Activated T-cell treated with anti-CD3 and anti-CD28 coated beads, Interleukin-2, amount 50 U/mL, for 48 hours (primary cell): ENCODE results near the gene TMEM259.

Experiments used
- DNase-seq, 2 experiments: peaks; one replicate each; pipeline ENCODE4 v3.0.0-alpha.2; 2020

The TMEM259 gene

DNA sequence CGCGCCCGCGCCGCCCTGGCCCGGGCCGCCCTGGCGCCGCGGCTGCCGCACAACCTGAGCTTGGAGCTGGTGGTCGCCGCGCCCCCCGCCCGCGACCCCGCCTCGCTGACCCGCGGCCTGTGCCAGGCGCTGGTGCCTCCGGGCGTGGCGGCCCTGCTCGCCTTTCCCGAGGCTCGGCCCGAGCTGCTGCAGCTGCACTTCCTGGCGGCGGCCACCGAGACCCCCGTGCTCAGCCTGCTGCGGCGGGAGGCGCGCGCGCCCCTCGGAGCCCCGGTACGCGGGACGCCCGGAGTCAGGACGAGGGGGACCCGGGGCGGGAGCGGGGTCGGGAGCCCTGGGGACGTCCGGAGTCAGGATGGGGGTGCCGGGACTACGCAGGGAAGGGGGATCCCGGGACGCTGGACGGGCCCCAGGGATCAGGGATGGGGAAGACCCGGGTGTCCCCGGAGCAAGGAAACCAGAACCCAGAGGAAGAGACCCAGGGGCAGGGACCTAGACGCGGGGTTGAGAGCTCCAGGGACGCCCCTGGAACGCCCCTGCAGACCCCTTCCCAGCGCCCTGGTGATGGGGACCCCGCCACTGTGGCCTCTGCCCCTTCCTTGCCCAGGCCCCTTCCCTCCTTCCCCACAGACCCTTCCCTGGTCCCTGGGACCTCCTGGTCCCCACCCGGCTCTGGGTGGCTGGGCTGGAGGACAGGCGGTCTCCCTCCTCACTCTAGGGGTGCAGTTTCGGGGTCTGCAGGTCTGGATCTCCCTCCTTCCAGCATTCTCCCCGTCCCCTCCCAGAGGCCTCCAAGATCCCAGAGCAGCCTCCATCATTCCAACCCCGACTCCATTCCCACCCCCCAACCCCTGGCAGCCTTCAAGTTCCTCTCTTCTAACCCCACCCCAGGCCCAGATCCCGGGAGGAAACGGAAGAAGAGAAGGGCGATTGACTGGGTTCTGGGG is 20.1 kb downstream of the TMEM259 start:
- DNase-seq: no peak

DNA sequence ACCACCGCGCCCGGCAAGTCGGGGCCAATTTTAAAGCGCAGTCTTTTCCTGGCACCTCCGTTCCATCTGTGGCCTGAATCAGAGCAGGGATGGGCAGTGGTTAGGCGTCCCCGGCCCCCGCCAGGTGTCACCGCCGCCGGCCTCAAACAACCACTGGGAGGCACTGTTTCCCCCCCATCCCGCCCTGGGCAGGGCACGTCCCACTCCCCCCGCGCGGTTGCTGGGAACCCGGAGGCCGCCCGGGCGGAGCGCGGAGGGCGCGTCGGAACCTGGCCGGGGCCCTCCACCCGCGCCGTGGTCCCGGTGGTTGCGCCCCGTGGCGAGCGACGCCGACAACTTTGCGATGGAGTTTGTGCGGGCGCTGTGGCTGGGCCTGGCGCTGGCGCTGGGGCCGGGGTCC is 20.8 kb downstream of the TMEM259 start, which contains the start of gene GRIN3B:
Gene GRIN3B, plus strand, starts transcription at position 325 of the 400 bp plus-strand sequence. Its CDS starts 19 bp downstream, at position 344.
- DNase-seq: peak; percentile 80 to 86

DNA sequence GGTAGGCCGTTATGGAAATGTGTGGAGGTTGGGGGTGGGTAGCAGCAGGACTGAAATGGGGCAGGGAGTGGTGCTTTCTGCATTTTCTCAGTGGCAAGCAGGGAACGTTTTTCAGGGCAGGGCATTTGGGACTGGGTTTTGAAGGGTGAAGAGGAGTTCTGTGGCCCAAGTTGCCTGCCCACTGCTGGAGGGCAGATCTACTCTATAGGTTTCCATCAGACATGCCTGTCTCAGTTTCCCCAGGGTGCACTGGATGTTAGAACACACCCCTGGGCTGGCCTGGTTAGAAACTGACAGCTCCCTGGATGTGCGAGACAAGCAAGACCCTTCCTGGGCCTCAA is 21.6 kb downstream of the TMEM259 start:
- no peak for DNase-seq

DNA sequence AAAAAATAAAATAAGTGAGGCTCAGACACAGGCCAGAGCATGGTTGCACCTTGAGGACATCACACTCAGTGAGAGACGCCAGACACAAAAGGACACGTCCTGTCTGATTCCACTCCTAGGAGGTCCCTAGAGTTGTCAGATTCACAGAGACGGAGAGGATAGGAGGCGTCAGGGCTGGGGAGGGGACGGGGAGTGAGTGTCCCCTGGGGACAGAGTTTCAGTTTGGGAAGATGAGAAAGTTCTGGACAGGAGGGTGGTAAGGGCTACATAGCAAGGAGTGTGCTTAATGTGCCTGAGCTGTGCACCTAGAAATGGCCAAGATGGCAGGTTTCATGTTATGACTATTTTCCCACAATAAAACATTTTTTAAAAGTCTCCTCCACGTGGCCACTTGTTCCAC is 22.9 kb downstream of the TMEM259 start:
- no peak for DNase-seq

DNA sequence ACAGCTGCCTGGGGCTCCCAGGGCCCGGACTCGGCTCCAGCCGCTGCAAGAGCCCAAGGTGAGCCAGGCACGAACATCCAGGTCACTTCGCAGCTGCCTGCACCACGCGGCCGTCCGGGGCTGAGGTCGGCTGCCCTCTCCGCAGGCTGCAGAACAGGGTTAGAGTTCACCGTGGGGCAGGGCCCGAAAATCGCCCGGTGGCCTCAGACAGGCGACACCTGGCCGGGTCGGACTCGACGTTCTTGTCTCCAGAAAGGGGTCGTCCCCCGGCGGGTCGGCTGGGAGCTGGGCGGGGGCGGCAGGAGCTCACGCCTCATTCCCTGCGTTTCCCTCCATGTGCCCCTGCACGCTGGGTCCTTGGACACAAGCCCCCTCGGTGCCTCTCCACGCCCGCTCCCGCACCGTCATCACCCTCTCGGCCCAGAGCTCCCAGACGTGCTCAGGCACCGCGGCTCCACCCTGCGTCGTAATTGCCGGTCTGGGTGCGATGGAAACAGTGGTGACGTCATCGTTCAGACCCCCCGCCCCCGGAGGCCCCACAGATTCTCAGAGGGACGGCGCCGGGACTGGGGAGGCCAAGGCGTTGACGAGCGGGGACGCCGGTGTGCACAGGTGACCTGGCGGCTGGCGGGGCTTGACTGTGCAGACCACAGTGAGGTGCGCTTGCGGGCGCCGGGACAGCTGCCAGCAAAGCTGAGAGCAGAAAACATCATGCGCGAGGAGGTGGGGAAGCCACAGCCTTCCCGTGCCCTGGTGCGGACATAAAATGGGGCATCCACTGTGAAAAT is 24.7 kb downstream of the TMEM259 start:
- DNase-seq: peak; percentile 73 to 81

DNA sequence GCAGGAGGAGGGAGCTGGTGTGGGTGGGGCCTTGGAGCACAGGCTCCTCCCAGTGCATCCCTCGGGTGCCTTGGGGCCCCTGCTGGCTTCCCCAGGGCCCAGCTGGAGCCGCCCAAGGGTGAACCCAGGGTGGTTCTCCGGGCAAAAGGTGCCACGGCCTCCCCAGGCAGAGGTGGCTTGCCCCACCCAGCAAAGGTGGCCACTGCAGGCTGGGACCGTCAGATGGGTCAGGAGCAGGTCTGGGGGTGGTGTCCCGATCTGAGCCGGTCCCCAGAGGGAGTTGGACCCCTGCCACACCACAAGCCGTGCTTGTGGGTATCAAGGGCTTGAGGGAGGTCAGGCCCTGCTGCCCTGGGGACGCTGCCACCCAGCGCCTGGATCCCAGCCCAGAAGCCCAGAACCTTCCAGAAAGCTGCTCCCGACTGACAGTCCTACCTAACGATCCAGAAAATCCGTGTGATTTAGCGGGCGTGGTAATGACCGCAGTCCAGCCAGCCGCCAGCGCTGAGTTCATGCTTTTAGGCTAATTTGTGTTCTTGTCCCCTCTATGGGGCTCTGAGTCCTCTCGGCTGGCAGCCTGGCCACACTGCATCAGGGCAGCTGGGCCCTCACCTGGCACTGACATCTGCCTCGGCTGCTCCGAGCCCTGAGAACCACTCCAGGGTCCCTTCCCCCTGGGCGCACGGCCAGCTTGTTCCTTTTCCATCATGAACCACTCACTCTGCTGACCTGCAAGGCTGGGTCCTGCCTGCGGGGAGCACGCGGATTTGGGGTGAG is 25.7 kb downstream of the TMEM259 start:
- DNase-seq: no peak

DNA sequence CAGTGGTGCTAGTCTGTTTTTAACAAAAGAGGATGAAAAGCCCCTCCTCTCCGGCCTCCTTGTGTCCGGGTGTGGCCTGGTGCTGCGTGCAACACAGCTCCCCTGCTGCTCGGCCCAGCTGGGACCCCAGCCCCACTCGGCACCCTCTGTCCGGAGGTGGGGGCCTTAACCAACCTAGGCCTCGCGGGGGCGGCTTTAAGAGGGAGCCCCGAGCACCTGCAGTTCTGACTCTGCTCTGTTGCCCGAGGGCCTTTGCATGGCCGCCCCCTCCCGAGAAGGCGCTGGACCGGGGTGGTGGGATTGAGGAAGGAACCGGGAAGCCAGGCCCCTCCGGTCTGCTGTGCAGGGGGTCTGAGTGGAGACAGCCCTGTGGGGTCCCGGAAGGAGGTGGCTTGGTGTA is 26.4 kb downstream of the TMEM259 start:
- DNase-seq: no peak

DNA sequence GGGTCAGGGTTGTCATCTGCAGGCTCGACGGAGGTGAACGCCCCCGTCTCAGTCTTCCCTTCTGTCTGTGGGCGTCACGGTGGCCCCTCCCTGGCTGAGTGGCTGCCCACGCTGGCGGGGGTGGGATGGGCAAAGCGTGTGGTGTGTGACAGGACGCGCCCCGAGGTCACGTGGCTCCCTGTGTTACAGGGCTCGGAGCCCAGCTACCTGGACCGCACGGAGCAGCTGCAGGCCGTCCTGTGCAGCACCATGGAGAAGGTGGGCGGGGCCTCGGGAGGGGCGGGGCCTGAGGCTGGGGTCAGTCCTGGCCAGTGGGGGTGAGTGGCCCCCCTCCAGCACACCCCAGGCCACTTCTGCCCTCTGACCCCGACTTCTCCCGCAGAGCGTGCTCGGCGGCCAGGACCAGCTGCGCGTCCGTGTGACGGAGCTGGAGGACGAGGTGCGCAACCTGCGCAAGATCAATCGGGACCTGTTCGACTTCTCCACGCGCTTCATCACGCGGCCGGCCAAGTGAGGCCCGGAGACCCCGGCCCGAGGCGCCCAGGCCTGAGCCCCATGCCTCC is 27.0 kb downstream of the TMEM259 start:
- no peak for DNase-seq

DNA sequence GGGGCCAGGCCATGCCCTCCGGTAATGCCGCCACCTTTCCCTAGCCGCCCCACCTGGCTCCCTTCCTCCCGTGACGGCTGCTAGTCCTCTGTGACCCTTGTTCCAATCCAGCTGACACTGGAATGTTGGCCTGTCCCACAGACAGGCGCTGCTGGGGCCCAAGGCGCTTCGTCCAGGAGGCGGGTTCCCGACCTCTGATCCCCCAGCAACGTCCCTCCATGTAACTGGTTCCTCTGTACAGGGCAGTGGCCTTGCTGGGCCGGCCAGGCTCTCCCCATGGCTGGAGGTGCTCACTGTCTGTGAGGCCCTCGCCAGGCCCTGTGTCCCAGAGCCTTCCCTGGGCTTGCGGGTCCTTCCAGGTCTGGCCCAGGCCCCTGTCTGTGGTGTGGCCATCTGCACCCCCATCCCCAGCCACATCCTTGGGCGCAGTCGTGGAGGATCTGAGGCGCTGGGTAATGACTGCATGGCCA is 27.5 kb downstream of the TMEM259 start:
- DNase-seq: no peak

DNA sequence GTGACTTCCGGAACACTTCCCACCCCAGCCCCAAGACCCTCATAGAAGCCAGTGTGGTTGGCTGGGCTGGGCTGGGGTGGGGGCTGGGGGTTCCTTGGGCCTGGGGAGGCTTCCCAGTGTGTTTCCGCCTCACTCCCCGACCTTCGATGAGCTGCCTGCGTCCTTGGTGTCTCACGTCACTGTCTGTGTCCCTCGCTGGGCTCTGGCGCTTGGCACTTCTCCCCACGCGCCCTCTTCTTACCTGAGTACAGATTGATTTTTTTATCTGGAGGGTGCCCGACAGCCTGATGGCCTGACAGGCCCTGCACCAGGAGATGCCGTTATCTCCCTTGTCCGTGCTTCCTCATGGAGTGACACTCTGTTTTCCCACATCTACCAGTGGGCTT is 28.3 kb downstream of the TMEM259 start:
- no peak for DNase-seq

DNA sequence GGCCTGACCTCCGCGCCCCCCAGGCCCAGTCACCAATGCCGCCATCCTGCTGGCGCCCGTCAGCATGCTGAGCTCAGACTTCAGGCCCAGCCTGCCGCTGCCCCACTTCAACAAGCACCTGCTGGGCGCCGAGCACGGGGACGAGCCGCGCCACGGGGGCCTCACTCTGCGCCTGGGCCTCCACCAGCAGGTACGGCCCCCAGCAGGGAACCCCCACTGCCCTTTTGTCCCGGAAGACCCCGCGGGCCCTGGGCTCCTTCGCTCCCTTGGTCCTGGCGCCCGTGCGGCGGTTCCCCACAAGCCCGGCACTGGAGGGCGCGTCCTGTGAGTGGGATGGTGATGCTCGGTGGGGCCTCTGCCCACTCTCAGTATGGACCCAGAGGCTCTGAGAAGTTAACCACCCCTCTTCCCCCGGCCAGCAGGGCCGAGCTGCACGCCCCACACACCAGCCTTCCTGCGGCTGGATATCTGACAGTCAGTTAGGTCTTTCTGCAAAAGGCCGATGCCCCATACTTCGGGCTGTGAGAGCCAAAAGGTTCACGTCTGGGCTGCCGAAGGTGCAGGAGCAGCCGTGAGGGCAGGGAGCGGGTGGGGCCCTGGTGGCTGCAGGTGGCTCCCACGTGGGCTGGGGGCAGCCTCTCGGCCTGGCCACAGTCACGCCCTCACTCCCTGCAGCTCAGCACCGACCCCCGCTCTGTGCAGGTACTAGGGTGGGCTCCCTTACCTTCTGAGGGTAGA is 28.8 kb downstream of the TMEM259 start:
- DNase-seq: no peak

DNA sequence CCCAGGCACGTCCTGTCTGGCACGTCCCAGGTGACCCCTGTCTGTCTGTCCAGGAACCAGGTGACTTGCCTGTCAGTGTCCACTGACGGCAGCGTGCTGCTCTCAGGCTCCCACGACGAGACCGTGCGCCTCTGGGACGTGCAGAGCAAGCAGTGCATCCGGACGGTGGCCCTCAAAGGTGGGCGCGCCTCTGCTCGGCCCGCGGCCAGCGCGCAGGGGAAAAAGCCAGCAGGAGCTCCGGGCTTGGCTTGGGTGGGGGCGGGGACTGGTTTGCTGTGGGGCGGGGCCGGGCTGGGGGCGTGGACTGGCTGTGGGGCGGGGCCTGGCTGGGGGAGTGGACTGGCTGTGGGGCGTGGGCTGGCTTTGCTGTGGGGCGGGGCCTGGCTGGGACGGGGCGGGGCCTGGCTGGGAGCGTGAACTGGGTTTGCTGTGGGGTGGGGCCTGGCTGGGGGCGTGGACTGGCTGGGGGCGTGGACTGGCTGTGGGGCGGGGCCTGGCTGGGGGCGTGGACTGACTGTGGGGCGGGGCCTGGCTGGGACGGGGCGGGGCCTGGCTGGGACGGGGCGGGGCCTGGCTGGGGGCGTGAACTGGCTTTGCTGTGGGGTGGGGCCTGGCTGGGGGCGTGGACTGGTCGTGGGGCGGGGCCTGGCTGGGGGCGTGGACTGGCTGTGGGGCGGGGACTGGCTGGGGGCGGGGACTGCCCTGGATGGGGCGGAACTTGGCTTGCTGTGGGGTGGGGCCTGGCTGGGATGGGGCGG is 29.6 kb downstream of the TMEM259 start:
- DNase-seq: peak; percentile 81 to 83

DNA sequence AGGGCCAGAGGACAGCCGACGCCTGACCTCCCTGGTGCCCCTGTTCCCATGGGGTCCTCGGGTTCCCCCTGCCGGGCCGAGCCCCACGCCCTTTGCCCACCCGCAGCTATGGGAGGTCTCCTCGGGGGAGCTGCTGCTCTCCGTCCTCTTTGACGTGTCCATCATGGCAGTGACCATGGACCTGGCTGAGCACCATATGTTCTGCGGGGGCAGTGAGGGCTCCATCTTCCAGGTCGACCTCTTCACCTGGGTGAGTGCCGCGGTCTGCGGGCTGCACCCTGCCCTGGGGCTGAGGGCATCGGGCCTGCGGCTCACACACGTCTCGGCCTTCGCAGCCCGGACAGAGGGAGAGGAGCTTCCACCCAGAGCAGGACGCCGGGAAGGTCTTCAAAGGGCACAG is 30.2 kb downstream of the TMEM259 start:
- no peak for DNase-seq

DNA sequence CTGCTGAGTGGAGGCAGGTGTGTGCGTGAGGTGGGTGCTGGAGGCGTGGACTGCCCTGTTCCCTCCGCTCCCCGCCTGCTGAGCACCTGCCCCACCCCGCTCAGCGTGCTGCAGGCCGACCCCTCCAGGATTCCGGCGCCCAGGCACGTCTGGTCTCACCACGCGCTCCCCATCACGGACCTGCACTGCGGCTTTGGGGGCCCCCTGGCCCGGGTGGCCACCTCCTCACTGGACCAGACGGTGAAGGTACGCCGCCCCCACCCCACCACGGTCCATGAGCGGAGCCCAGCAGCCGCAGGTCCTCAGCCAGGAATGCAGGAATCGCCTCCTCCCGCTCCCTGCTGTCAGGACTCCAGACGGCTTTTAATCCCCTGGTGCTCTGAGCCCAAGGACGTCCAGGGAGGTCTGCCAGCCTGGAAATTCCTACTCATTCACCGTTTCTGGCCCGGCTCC is 30.8 kb downstream of the TMEM259 start:
- no peak for DNase-seq

DNA sequence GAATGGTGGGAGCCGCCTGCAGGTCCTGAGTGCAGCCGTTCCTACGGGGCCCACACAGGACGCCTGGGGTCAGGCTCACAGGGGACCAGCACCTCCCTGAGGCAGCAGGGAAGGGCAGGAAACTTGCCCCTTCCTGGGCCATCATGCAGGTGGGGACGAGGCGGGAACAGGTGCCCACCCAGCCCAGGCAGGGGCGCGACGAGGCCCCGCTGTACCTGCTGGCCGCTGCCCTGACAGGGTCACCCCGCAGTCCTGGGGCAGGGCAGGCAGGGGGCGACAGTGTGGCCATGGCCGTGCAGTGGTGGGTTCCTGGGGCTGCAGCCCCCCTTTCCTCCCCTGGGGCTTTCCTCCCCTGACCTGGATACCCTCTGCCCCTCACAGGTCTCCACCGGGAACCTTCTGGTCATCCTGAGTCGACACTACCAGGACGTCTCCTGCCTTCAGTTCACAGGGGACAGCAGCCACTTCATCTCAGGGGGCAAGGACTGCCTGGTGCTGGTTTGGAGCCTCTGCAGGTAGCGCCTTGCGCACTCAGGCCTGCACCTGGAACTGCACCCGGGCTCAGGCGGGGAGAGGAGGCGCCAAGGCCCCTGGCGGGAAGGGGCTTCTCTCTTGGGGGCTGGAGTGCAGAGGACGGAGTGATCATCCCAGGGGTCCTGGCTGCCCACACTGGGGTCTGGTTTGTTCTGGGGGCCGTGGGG is 31.4 kb downstream of the TMEM259 start:
- no peak for DNase-seq

DNA sequence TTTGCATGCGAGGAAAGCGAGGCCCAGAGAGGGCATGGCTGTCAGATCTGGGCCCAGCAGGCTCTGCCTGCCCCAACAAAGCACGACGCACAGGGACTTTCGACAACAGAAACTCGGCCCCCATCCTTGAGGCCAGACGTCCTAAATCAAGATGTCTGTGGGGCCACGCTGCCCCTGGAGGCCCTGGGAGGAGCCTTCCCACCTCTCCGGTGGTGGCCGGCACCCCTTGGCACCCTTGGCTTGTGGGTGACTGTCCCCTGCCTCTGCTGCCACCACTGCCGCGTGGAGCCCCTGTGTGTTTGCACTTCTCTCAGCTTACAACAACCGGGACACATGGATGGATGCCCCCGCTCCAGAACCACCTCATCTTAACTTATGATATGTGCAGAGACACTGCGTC is 32.4 kb downstream of the TMEM259 start:
- no peak for DNase-seq

DNA sequence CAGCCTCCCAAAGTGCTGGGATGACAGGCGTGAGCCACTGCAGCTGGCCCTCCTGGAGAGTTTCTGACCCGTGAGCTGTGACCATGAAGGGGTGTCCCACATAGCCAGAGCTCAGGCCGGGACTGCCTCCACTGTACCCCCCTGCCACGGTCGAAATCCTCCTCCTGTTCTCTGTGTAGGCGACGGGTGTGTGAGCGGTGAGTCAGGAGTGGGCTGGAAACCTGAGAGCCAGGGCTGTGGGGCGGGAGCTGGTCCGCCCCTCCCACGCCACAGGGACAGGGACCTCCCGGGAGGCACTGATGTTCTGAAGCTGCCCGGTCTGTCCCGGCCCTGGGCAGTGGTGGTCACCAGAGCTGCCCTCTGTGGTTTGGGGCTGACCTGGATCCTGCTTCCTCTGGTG is 32.8 kb downstream of the TMEM259 start:
- no peak for DNase-seq

DNA sequence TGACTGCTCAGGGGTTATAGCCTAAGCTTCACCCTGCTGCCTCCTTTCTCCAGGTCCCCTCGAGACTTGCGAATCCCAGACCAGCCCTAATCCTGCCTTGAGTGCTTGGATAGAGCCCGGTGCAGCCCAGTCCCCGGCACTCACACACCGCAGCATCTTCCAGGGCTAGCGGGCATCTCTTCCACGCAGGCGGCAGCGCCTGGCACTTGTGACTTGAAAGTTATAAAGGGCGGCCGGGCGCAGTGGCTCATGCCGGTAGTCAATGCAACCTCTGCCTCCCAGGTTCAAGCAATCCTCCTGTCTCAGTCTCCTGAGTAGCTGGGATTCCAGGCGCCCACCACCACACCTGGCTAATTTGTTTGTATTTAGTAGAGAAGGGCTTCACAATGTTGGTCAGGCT is 34.8 kb downstream of the TMEM259 start:
- no peak for DNase-seq

DNA sequence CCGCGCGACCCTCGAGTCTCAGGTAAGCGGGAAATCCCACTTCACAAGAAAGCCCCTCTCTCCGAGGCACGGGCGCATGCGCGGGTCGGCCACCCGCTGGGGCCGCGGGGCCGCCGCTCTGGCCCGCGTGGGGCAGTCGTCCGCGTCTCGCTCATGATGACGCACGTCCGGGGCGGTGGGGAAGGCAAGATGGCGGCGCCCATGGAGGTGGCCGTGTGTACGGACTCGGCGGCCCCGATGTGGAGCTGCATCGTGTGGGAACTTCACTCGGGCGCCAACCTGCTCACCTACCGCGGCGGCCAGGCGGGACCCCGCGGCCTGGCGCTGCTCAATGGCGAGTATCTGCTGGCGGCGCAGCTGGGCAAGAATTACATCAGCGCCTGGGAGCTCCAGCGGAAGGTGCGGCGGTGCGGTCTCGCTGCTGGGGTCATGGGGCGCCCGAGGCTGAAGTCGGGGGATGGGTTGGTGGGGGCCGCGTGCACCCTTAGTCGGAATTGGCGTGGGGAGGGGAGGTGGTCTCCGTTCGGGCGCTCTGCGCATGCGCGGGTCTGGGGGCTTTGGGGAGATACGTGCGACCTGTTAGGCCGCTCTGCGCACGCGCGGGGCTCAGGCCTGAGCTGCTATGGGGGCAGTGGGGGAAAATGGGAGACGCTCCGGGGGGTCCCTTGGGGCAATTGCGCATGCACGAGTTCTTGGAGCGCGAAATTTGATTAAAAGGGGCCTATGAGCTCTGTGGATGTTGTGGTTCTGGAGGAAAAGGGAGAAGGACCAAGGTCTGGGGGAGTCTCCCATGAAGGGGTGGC is 36.6 kb downstream of the TMEM259 start, which contains the start of gene WDR18:
Gene WDR18, plus strand, starts transcription at position 181 of the 803 bp plus-strand sequence. Its CDS starts 9 bp downstream, at position 190.
- DNase-seq: peak; percentile 93 to 94
